ENCODE measurements around the gene NLGN1.

Gene NLGN1

GRCh38 chr3:173913397-173913796, 515.9 kb downstream of the NLGN1 start:
- DNase-seq (ENCODE audit: low read depth), result no peak
- TF ChIP-seq MAX (IDR thresholded peaks at IDR 0.05; ENCODE audit: low read depth, low read length) (no peak), MYC (IDR thresholded peaks at IDR 0.05; ENCODE audit: low read depth, low read length) (no peak), CTCF (IDR thresholded peaks at IDR 0.05; ENCODE audit: low read depth, low read length) (no peak), POLR2A (IDR thresholded peaks at IDR 0.05; ENCODE audit: extremely low read depth, insufficient read length) (no peak)

GRCh38 chr3:173913974-173914421, 516.5 kb downstream of the NLGN1 start:
- DNase-seq (ENCODE audit: low read depth), result no peak

More at GRCh38 chr3:173913397-173913796, 515.9 kb downstream of the NLGN1 start:
- H3K4me3 ChIP-seq (ENCODE audit: low read depth, low read length), result no peak overlapping the region

GRCh38 chr3:173916799-173917198, 519.3 kb downstream of the NLGN1 start:
- DNase-seq (ENCODE audit: low read depth), result no peak
- H3K4me3 ChIP-seq (ENCODE audit: low read depth, low read length), result no peak overlapping the region
- TF ChIP-seq MAX (IDR thresholded peaks at IDR 0.05; ENCODE audit: low read depth, low read length) (no peak), POLR2A (IDR thresholded peaks at IDR 0.05; ENCODE audit: extremely low read depth, insufficient read length) (no peak), CTCF (IDR thresholded peaks at IDR 0.05; ENCODE audit: low read depth, low read length) (no peak), MYC (IDR thresholded peaks at IDR 0.05; ENCODE audit: low read depth, low read length) (no peak)

More at GRCh38 chr3:173913974-173914421, 516.5 kb downstream of the NLGN1 start:
- TF ChIP-seq MAX (IDR thresholded peaks at IDR 0.05; ENCODE audit: low read depth, low read length) (no peak), POLR2A (IDR thresholded peaks at IDR 0.05; ENCODE audit: extremely low read depth, insufficient read length) (no peak), CTCF (IDR thresholded peaks at IDR 0.05; ENCODE audit: low read depth, low read length) (no peak), MYC (IDR thresholded peaks at IDR 0.05; ENCODE audit: low read depth, low read length) (no peak)
- no peak overlapping the region for H3K4me3 ChIP-seq (ENCODE audit: low read depth, low read length)

GRCh38 chr3:173920386-173920785, 522.8 kb downstream of the NLGN1 start:
- no peak for DNase-seq (ENCODE audit: low read depth)
- TF ChIP-seq CTCF (IDR thresholded peaks at IDR 0.05; ENCODE audit: low read depth, low read length) (no peak), MAX (IDR thresholded peaks at IDR 0.05; ENCODE audit: low read depth, low read length) (no peak), POLR2A (IDR thresholded peaks at IDR 0.05; ENCODE audit: extremely low read depth, insufficient read length) (no peak), MYC (IDR thresholded peaks at IDR 0.05; ENCODE audit: low read depth, low read length) (no peak)
- H3K4me3 ChIP-seq (ENCODE audit: low read depth, low read length), result no peak overlapping the region

GRCh38 chr3:173921732-173922131, 524.2 kb downstream of the NLGN1 start:
- no peak overlapping the region for H3K4me3 ChIP-seq (ENCODE audit: low read depth, low read length)
- DNase-seq (ENCODE audit: low read depth), result no peak
- no peak for TF ChIP-seq MAX (IDR thresholded peaks at IDR 0.05; ENCODE audit: low read depth, low read length)
- TF ChIP-seq POLR2A (IDR thresholded peaks at IDR 0.05; ENCODE audit: extremely low read depth, insufficient read length), result no peak
- TF ChIP-seq CTCF (IDR thresholded peaks at IDR 0.05; ENCODE audit: low read depth, low read length), result no peak

GRCh38 chr3:173923204-173923603, 525.7 kb downstream of the NLGN1 start:
- TF ChIP-seq CTCF (IDR thresholded peaks at IDR 0.05; ENCODE audit: low read depth, low read length) (no peak), MAX (IDR thresholded peaks at IDR 0.05; ENCODE audit: low read depth, low read length) (no peak), POLR2A (IDR thresholded peaks at IDR 0.05; ENCODE audit: extremely low read depth, insufficient read length) (no peak), MYC (IDR thresholded peaks at IDR 0.05; ENCODE audit: low read depth, low read length) (no peak)
- no peak for DNase-seq (ENCODE audit: low read depth)
- H3K4me3 ChIP-seq (ENCODE audit: low read depth, low read length), result no peak overlapping the region

All from NB4 (cell line).